A549 (cell line): ENCODE data around the gene EVX2. TPM values are rescaled to one million over a fixed set of nuclear protein-coding genes. Genes with fewer than 3 reads are reported as not detected.

ENCODE experiments used
- ATAC-seq, 2 experiments: fragments of 200-7000 bp in 1 of 2; fragments of >200 bp in 1 of 2; cut with Nextera tagmentation in 1 of 2; cut with Tn5 transposase in 1 of 2; 3 replicates each; pipeline versions ENCODE4 v1.8.0 to v1.9.1; 2018 to 2020; ENCODE audit warnings: mild to moderate bottlenecking in 1 of 2, moderate library complexity in 1 of 2
- CTCF ChIA-PET: fragments of 300-600 bp; sonication (Branson Sonifier 250); formaldehyde crosslinking; extraction: SDS; loops from one replicate; lab custom pipeline; 2021; ENCODE audit warnings: antibody characterized with exemption, inconsistent platforms; lab: Yijun Ruan, JAX
- POLR2A ChIA-PET: fragments of 350-600 bp; formaldehyde crosslinking; extraction: SDS; loops from one replicate; lab custom pipeline; 2021; ENCODE audit warnings: antibody characterized with exemption, inconsistent platforms; lab: Yijun Ruan, JAX
- DNase-seq, 2 experiments: peaks; one replicate each; pipeline versions ENCODE4 v3.0.0 to v3.0.0-alpha.2; 2011 to 2016; ENCODE audit warnings: low read depth in 1 of 2, low spot score in 1 of 2
- FAIRE-seq: peaks from 2 replicates; lab custom pipeline; 2011; peaks lifted over from hg19 to GRCh38; lab: Jason Lieb, UNC
- H3K27ac ChIP-seq, 2 experiments: fragments of >200 bp; sonication (Bioruptor Twin); formaldehyde crosslinking; 3 replicates each; pipeline ENCODE4 v1.5.1; 2016 to 2017
- H3K4me1 ChIP-seq: fragments of >200 bp; sonication (Bioruptor Twin); formaldehyde crosslinking; 3 replicates; pipeline ENCODE4 v1.6.1; 2016
- H3K4me2 ChIP-seq: fragments of >200 bp; sonication (Bioruptor Twin); formaldehyde crosslinking; 3 replicates; pipeline ENCODE4 v1.6.1; 2016
- H3K4me3 ChIP-seq: fragments of >200 bp; sonication (Bioruptor Twin); formaldehyde crosslinking; 3 replicates; pipeline ENCODE4 v1.5.1; 2016
- H3K9me3 ChIP-seq: fragments of >200 bp; sonication (Bioruptor Twin); formaldehyde crosslinking; 3 replicates; pipeline ENCODE4 v1.6.1; 2016
- ATOH8 ChIP-seq: fragments of 250-450 bp; sonication (Bioruptor Pico); IDR thresholded peaks from 2 replicates; pipeline ENCODE4 v1.5.0; 2020; ENCODE audit warnings: low read depth, mild to moderate bottlenecking, moderate library complexity
- CBX2 ChIP-seq: fragments of 200-600 bp; sonication (generic); IDR thresholded peaks from 2 replicates; pipeline ENCODE4 v1.6.1; 2016; ENCODE audit warnings: low read depth, mild to moderate bottlenecking, borderline replicate concordance
- CTCF ChIP-seq: fragments of >200 bp; sonication (Bioruptor Twin); formaldehyde crosslinking; IDR thresholded peaks from 3 replicates; pipeline ENCODE4 v1.5.1; 2016
- EHMT2 ChIP-seq: fragments of 200-600 bp; sonication (generic); IDR thresholded peaks from 2 replicates; pipeline ENCODE4 v1.6.1; 2016; ENCODE audit warnings: antibody characterized with exemption, low read depth, mild to moderate bottlenecking, moderate library complexity
- ESRRA ChIP-seq: fragments of 150-350 bp; IDR thresholded peaks from 2 replicates; pipeline ENCODE4 v1.6.1; 2014; ENCODE audit warnings: mild to moderate bottlenecking, low read length, borderline replicate concordance
- FOSB ChIP-seq: fragments of 250-450 bp; sonication (Bioruptor Pico); IDR thresholded peaks from 2 replicates; pipeline ENCODE4 v1.5.0; 2020; ENCODE audit warnings: mild to moderate bottlenecking, moderate library complexity
- FOSL2 ChIP-seq, 2 experiments: fragments of 450-650 bp in 1 of 2; fragments of >200 bp in 1 of 2; sonication (Bioruptor Twin) in 1 of 2; formaldehyde crosslinking; IDR thresholded peaks; 2 replicates each; pipeline versions ENCODE4 v1.5.0 to v1.6.1; 2016 to 2020; ENCODE audit warnings: mild to moderate bottlenecking in 1 of 2, moderate library complexity in 1 of 2
- HDAC2 ChIP-seq: fragments of 200-600 bp; sonication (generic); IDR thresholded peaks from 2 replicates; pipeline ENCODE4 v1.6.1; 2016
- HEYL ChIP-seq: fragments of 250-450 bp; sonication (Bioruptor Pico); IDR thresholded peaks from 2 replicates; pipeline ENCODE4 v1.8.0; 2021; ENCODE audit warnings: mild to moderate bottlenecking, moderate library complexity
- HOXB13 ChIP-seq: fragments of 250-450 bp; sonication (Bioruptor Pico); IDR thresholded peaks from 2 replicates; pipeline ENCODE4 v1.5.0; 2020; ENCODE audit warnings: low read depth, mild to moderate bottlenecking, moderate library complexity
- KDM5A ChIP-seq: fragments of 200-600 bp; sonication (generic); IDR thresholded peaks from 2 replicates; pipeline ENCODE4 v1.6.1; 2016; ENCODE audit warnings: antibody characterized with exemption, mild to moderate bottlenecking
- MAX ChIP-seq: IDR thresholded peaks from 2 replicates; pipeline ENCODE4 v1.6.1; 2012
- NR3C1 ChIP-seq: fragments of >200 bp; sonication (Bioruptor Twin); formaldehyde crosslinking; IDR thresholded peaks from 3 replicates; pipeline ENCODE4 v1.6.1; 2017
- RARB ChIP-seq: fragments of 250-450 bp; sonication (Bioruptor Pico); IDR thresholded peaks from 2 replicates; pipeline ENCODE4 v1.8.0; 2021; ENCODE audit warnings: mild to moderate bottlenecking, moderate library complexity
- RCOR1 ChIP-seq: fragments of 150-350 bp; IDR thresholded peaks from 2 replicates; pipeline ENCODE4 v1.6.1; 2014; ENCODE audit warnings: antibody characterized with exemption, low read length, low read depth
- RNF2 ChIP-seq: fragments of 200-600 bp; sonication (generic); IDR thresholded peaks from 2 replicates; pipeline ENCODE4 v1.6.1; 2016; ENCODE audit warnings: low read depth, mild to moderate bottlenecking, antibody characterized with exemption, moderate library complexity, borderline replicate concordance
- SREBF2 ChIP-seq: fragments of 450-650 bp; IDR thresholded peaks from 2 replicates; pipeline ENCODE4 v1.6.1; 2014; ENCODE audit warnings: mild to moderate bottlenecking, moderate library complexity
- USF2 ChIP-seq: fragments of 450-650 bp; IDR thresholded peaks from 2 replicates; pipeline ENCODE4 v1.6.1; 2014; ENCODE audit warnings: antibody characterized with exemption
- ZFP36 ChIP-seq: fragments of 450-650 bp; IDR thresholded peaks from 2 replicates; pipeline ENCODE4 v1.6.1; 2014; ENCODE audit warnings: borderline replicate concordance; ENCODE audit not compliant: partially characterized antibody
- WGBS: methylation state at CpG from one replicate; pipeline ENCODE4 v1.1.6; 2017; ENCODE audit errors: missing lambda C conversion rate; 5-methylcytosine and 5-hydroxymethylcytosine counted together
- polyA plus RNA-seq, 4 experiments: library from polyadenylated mRNA; depleted of rRNA in 3 of 4; stranded (reverse); fragments of >200 nt; fragmentation: RNase III in 1 of 4; extraction: RNeasy Plus Mini Kit Qiagen cat#74134 plus additional on column Dnase treatment in 1 of 4; gene quantifications; 2 replicates in 3 of 4; 3 replicates in 1 of 4; pipeline ENCODE4 v1.2.3, GENCODE V29; 2011 to 2017

EVX2 gene
- polyA plus RNA-seq, 2 of the 4 experiments (the other 2 are of a cell fraction) = 0.03 TPM; not detected in 1

- TF ChIP-seq ZFP36 = no peak
- no peak for TF ChIP-seq USF2
- no peak for TF ChIP-seq HDAC2
- TF ChIP-seq RARB (CRISPR knock-in tag) = no peak
These were observed 45.1 kb downstream of the EVX2 start (continued) for GRCh38 chr2:176038694-176039093.

- FAIRE-seq (no peak), DNase-seq (no peak), ATAC-seq (no peak)
- no peak overlapping the region for H3K4me2 ChIP-seq
- no peaks in the 10 kb centered on the region for H3K9me3 ChIP-seq
- no peak overlapping the region for H3K4me3 ChIP-seq
- 44% methylated on average over 6 of the region's 6 CpGs for WGBS
- H3K27ac ChIP-seq = no peak overlapping the region
- no peak for TF ChIP-seq CBX2
- no peak for TF ChIP-seq ZFP36
- no peak for TF ChIP-seq ATOH8 (CRISPR knock-in tag)
- TF ChIP-seq ESRRA = no peak
- no peak for TF ChIP-seq NR3C1
- TF ChIP-seq FOSB (CRISPR knock-in tag) = no peak
- TF ChIP-seq EHMT2 = no peak
- POLR2A ChIA-PET = no interaction called here
- H3K4me1 ChIP-seq = no peaks in the 10 kb centered on the region
- CTCF ChIA-PET = no interaction called here
These were observed 48.6 kb downstream of the EVX2 start for GRCh38 chr2:176035013-176035691.

- no peak overlapping the region for H3K4me3 ChIP-seq
- H3K9me3 ChIP-seq = no peaks in the 10 kb centered on the region
- WGBS = 4% methylated on average over 2 of the region's 2 CpGs
- H3K27ac ChIP-seq = no peak overlapping the region
- DNase-seq (no peak), FAIRE-seq (no peak), ATAC-seq (no peak)
- ChIA-PET CTCF (no interaction called here), POLR2A (no interaction called here)
- no peak overlapping the region for H3K4me2 ChIP-seq
- H3K4me1 ChIP-seq = no peaks in the 10 kb centered on the region
- TF ChIP-seq NR3C1 (no peak), CTCF (no peak), HEYL (no peak), ESRRA (no peak), RARB (CRISPR knock-in tag) (no peak), KDM5A (no peak), RNF2 (no peak), SREBF2 (no peak), FOSL2 (IDR thresholded peaks at IDR 0.05) (no peak), FOSL2 (CRISPR knock-in tag; IDR thresholded peaks at IDR 0.05) (no peak), RCOR1 (no peak), MAX (no peak), HOXB13 (CRISPR knock-in tag) (no peak)
These were observed 56.0 kb downstream of the EVX2 start for GRCh38 chr2:176027806-176028205.

Other genes with a start within 250 kb of the EVX2 start
- gene LNPK, start 81.7 kb downstream of the EVX2 start, polyA plus RNA-seq (2011; rRNA removed) = 21.2 and 24.7 TPM in 2 replicates
- 10.8 to 13.4 TPM (median 13.1 TPM) in 3 replicates for gene LNPK, start 81.7 kb downstream of the EVX2 start, polyA plus RNA-seq (2017; fragmentation: RNase III; extraction: RNeasy Plus Mini Kit Qiagen cat#74134 plus additional on column Dnase treatment)
- 0.25 and 0.35 TPM in 2 replicates for gene HOXD13, start 8.8 kb upstream of the EVX2 start, polyA plus RNA-seq (2011; rRNA removed)
- 0.12 to 0.17 TPM (median 0.13 TPM) in 3 replicates for gene HOXD13, start 8.8 kb upstream of the EVX2 start, polyA plus RNA-seq (2017; fragmentation: RNase III; extraction: RNeasy Plus Mini Kit Qiagen cat#74134 plus additional on column Dnase treatment)
- gene HOXD12, start 15.8 kb upstream of the EVX2 start, polyA plus RNA-seq (2011; rRNA removed) = not detected in 2 replicates
- not detected in 3 replicates for gene HOXD12, start 15.8 kb upstream of the EVX2 start, polyA plus RNA-seq (2017; fragmentation: RNase III; extraction: RNeasy Plus Mini Kit Qiagen cat#74134 plus additional on column Dnase treatment)
- gene HOXD11, start 23.3 kb upstream of the EVX2 start, polyA plus RNA-seq (2011; rRNA removed) = 2.6 and 2.9 TPM in 2 replicates
- 3.7 to 4.9 TPM (median 4.8 TPM) in 3 replicates for gene HOXD11, start 23.3 kb upstream of the EVX2 start, polyA plus RNA-seq (2017; fragmentation: RNase III; extraction: RNeasy Plus Mini Kit Qiagen cat#74134 plus additional on column Dnase treatment)
- gene HOXD10, start 32.8 kb upstream of the EVX2 start, polyA plus RNA-seq (2011; rRNA removed) = 4.6 and 4.8 TPM in 2 replicates
- gene HOXD10, start 32.8 kb upstream of the EVX2 start, polyA plus RNA-seq (2017; fragmentation: RNase III; extraction: RNeasy Plus Mini Kit Qiagen cat#74134 plus additional on column Dnase treatment) = 3.7 to 5.4 TPM (median 4.3 TPM) in 3 replicates
- 0.34 and 0.45 TPM in 2 replicates for gene HOXD9, start 38.8 kb upstream of the EVX2 start, polyA plus RNA-seq (2011; rRNA removed)
- gene HOXD9, start 38.8 kb upstream of the EVX2 start, polyA plus RNA-seq (2017; fragmentation: RNase III; extraction: RNeasy Plus Mini Kit Qiagen cat#74134 plus additional on column Dnase treatment) = 0.94 to 1.7 TPM (median 1.0 TPM) in 3 replicates
- gene HOXD8, start 45.7 kb upstream of the EVX2 start, polyA plus RNA-seq (2011; rRNA removed) = 6.4 and 8.5 TPM in 2 replicates
- 3.5 to 3.9 TPM (median 3.8 TPM) in 3 replicates for gene HOXD8, start 45.7 kb upstream of the EVX2 start, polyA plus RNA-seq (2017; fragmentation: RNase III; extraction: RNeasy Plus Mini Kit Qiagen cat#74134 plus additional on column Dnase treatment)
- gene HOXD4, start 67.6 kb upstream of the EVX2 start, polyA plus RNA-seq (2011; rRNA removed) = 0.27 and 0.28 TPM in 2 replicates
- 0.54 to 0.92 TPM (median 0.87 TPM) in 3 replicates for gene HOXD4, start 67.6 kb upstream of the EVX2 start, polyA plus RNA-seq (2017; fragmentation: RNase III; extraction: RNeasy Plus Mini Kit Qiagen cat#74134 plus additional on column Dnase treatment)
- gene HOXD3, start 73.3 kb upstream of the EVX2 start, polyA plus RNA-seq (2011; rRNA removed) = 0.27 and 0.70 TPM in 2 replicates
- 0.14 to 0.36 TPM (median 0.18 TPM) in 3 replicates for gene HOXD3, start 73.3 kb upstream of the EVX2 start, polyA plus RNA-seq (2017; fragmentation: RNase III; extraction: RNeasy Plus Mini Kit Qiagen cat#74134 plus additional on column Dnase treatment)
- 0.12 and 0.17 TPM in 2 replicates for gene HOXD1, start 104.7 kb upstream of the EVX2 start, polyA plus RNA-seq (2011; rRNA removed)
- gene HOXD1, start 104.7 kb upstream of the EVX2 start, polyA plus RNA-seq (2017; fragmentation: RNase III; extraction: RNeasy Plus Mini Kit Qiagen cat#74134 plus additional on column Dnase treatment) = 0.11 to 0.17 TPM (median 0.12 TPM) in 3 replicates
- gene MTX2, start 185.5 kb upstream of the EVX2 start, polyA plus RNA-seq (2011; rRNA removed) = 77.2 and 81.8 TPM in 2 replicates
- 56.9 to 60.1 TPM (median 58.5 TPM) in 3 replicates for gene MTX2, start 185.5 kb upstream of the EVX2 start, polyA plus RNA-seq (2017; fragmentation: RNase III; extraction: RNeasy Plus Mini Kit Qiagen cat#74134 plus additional on column Dnase treatment)